WERI-Rb-1 (cell line): ENCODE measurements around the gene FAM151A.

Source experiments
- DNase-seq: peaks from one replicate; pipeline ENCODE4 v3.0.0-alpha.2; 2020
- H3K27ac ChIP-seq: fragments of 250-450 bp; sonication (Bioruptor Pico); 2 replicates; pipeline ENCODE4 v1.5.1; 2020; ENCODE audit warnings: mild to moderate bottlenecking, moderate library complexity
- H3K27me3 ChIP-seq: fragments of 250-450 bp; sonication (Bioruptor Pico); 2 replicates; pipeline ENCODE4 v1.5.1; 2021; ENCODE audit warnings: mild to moderate bottlenecking, low read depth, moderate library complexity; ENCODE audit not compliant: insufficient read depth, severe bottlenecking
- H3K36me3 ChIP-seq: fragments of 250-450 bp; sonication (Bioruptor Pico); 2 replicates; pipeline ENCODE4 v1.5.1; 2020; ENCODE audit warnings: mild to moderate bottlenecking, moderate library complexity
- H3K4me3 ChIP-seq: 2 replicates; pipeline ENCODE4 v1.5.1; 2011; ENCODE audit warnings: low read depth, mild to moderate bottlenecking, control low read depth, low read length
- H3K9me3 ChIP-seq: fragments of 250-450 bp; sonication (Bioruptor Pico); 2 replicates; pipeline ENCODE4 v1.5.1; 2021; ENCODE audit warnings: mild to moderate bottlenecking, moderate library complexity; ENCODE audit not compliant: severe bottlenecking
- CTCF ChIP-seq: IDR thresholded peaks from 2 replicates; pipeline ENCODE4 v1.5.1; 2011; ENCODE audit warnings: low read depth, mild to moderate bottlenecking, control low read depth, inconsistent platforms, low read length

Gene FAM151A

DNA sequence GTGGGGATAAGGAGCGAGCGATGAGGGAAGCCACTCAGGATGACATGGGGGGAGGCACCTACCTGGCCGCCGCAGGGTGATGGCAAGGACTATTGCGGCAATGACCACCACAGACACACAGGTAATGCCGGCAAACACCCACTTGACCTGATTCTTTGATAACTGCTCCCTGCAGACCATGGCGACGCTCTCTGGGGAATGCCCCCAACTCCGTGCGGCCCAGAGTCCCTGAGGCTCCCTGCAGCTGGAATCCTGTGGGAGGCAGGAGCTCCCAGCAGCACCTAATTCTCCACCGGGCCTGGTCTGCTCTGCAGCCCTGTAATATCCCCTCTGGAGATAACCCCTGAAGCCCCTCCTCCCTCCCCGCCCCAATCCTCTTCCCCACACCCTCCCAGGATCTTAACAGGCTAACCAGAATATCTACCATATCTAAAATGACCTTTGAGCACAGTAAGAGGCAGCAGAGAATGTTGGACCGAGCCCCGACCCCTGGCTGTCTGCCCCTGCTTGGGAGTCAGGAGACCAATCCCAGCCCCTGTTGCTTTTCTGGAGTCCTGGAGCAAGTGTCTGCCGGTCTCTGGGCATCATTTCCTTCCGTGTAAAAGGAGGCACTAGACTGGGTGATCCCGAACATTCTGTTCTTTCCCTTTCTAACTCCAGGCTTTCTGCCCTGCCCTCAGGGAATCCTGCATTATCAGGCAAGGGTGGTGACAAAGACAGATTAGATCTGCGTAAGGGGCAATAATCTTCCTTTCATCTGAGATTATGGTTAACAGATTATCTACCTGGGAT is at the start of gene FAM151A:
TSS of gene FAM151A (minus strand) at position 310 of the 792 bp plus-strand sequence. CDS start at position 180, 130 bp downstream.
- peak; percentile 25 for DNase-seq
- Histone ChIP-seq H3K9me3 (no peaks in the 10 kb centered on the region), H3K36me3 (no peaks in the 10 kb centered on the region), H3K27ac (no peak within 1 kb of the TSS), H3K27me3 (no peaks in the 10 kb centered on the region), H3K4me3 (no peak within 1 kb of the TSS)
- TF ChIP-seq CTCF, result no peak

DNA sequence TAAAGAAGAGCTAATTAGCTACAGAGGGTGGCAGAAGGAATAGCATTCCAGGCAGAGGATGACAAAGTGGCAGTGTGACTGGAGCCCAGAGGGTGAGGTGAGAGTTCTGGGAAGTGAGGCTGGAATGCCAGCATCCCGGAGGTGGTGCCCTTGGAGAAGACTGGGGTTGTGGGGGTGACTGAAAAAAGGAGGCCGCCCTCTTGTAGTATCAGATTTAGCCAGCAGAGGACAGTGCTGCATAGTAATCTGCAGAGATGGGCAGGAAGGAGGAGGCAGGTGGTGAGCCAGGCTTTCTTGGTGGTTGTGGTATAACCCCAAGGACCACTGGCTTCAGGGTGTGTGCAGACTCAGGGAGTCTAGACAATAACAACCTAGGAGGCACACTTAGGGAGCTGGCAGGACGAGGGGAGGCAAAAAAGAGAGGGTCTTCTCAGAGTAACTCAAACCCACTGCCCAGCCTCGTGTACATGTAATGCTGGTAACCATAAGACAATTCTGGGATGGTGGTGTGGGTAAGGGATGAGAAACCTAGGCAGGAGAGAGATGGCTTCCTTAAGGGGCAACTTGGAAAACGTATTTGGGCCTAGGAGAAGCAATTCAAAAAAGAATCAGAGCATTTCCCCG is 48.8 kb upstream of the FAM151A start:
- Histone ChIP-seq H3K9me3 (no peaks in the 10 kb centered on the region), H3K4me3 (no peak overlapping the region)

GRCh38 chr1:54668567-54668966 is 45.2 kb upstream of the FAM151A start:
- DNase-seq, result no peak
- peak; percentile 17; the same call in 1 of the 2 replicates for TF ChIP-seq CTCF
- Histone ChIP-seq H3K9me3 (no peaks in the 10 kb centered on the region), H3K27ac (no peak overlapping the region), H3K4me3 (no peak overlapping the region), H3K36me3 (no peaks in the 10 kb centered on the region), H3K27me3 (no peaks in the 10 kb centered on the region)

More for the DNA sequence above, 48.8 kb upstream of the FAM151A start:
- Histone ChIP-seq H3K27me3 (no peaks in the 10 kb centered on the region), H3K27ac (no peak overlapping the region), H3K36me3 (no peaks in the 10 kb centered on the region)
- DNase-seq, result peak; percentile 74
- TF ChIP-seq CTCF, result peak; percentile 94

DNA sequence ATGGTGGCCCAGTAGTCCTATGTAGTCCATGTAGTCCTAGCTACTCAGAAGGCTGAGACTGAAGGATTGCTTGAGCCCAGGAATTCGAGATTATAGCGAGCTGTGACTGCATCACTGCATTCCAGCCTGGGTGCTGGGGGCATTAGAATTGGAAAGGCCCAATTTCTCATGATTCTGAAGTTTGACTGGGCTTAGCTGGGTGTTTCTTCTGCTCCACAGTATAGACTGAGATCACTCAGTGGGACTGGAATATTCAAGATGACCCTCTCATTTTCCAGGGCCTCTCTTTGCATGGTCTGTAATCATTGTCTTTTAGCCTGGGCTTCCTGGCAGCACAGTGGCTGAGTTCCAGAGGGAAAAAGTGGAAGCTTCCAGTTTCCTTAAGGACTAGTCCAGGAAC is 44.5 kb upstream of the FAM151A start:
- DNase-seq, result no peak
- TF ChIP-seq CTCF, result no peak
- no peaks in the 10 kb centered on the region for H3K9me3 ChIP-seq
- no peaks in the 10 kb centered on the region for H3K27me3 ChIP-seq
- H3K27ac ChIP-seq, result no peak overlapping the region
- no peaks in the 10 kb centered on the region for H3K36me3 ChIP-seq
- no peak overlapping the region for H3K4me3 ChIP-seq

DNA sequence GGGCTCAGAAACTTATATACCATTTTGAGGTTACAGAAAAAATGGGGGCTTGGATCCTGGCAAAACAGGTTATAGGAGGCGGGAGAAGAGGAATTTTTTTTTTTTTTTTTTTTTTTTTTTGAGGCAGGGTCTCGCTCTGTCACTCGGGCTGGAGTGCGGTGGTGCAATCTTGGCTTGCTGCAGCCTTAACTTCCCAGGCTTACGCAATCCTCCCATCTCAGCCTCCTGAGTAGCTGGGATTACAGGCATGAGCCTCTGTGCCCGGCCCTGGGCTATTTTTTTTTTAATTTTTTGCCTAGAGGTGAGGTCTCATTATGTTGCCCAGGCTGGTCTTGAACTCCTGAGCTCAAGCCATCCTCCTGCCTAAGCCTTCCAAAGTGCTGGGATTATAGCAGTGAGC is 43.0 kb upstream of the FAM151A start:
- Histone ChIP-seq H3K27ac (no peak overlapping the region), H3K4me3 (no peak overlapping the region), H3K27me3 (no peaks in the 10 kb centered on the region), H3K36me3 (no peaks in the 10 kb centered on the region), H3K9me3 (no peaks in the 10 kb centered on the region)
- TF ChIP-seq CTCF, result no peak
- DNase-seq, result peak; percentile 33
